ENCODE data around the gene DAPK3. TPM values are rescaled to one million over a fixed set of nuclear protein-coding genes. Genes with fewer than 3 reads are reported as not detected.

The DAPK3 gene
- total RNA-seq, 1 experiment from 2014 or later, result 121 TPM

DNA sequence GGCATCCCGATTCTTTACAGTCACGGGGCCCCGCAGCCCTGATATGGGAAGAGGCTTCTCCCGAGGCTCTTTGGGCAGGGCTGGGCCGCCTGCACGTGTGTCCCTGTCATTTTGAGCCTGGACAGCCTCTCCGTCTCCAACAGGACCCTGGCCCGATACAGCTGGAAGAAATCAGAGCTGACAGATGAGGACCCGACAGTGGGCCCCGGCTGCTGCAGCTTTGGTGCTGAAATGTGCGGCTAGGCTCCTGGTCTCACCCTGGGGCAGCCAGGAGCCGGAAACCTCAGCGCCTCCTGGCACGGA lies 39.9 kb upstream of the DAPK3 start:
- Histone ChIP-seq H3K9me3 (ENCODE audit: control insufficient read depth, low read depth, low read length) (no peaks in the 10 kb centered on the region), H2AK5ac (ENCODE audit: insufficient read length, low read length) (no peak overlapping the region), H2BK120ac (ENCODE audit: low read depth, low read length, poor library complexity, severe bottlenecking) (no peak overlapping the region), H3K27ac (ENCODE audit: insufficient read length, low read depth, low read length) (no peak overlapping the region), H3K23ac (ENCODE audit: insufficient read length, low read depth, low read length) (no peak overlapping the region), H4K20me1 (ENCODE audit: control insufficient read depth, insufficient read depth, insufficient read length) (no peaks in the 10 kb centered on the region), H4K5ac (ENCODE audit: insufficient read length, low read depth, low read length) (no peak overlapping the region), H3K4me2 (ENCODE audit: insufficient read depth, insufficient read length, low read length) (no peak overlapping the region), H3K4ac (ENCODE audit: low read depth, low read length) (no peak overlapping the region), H2BK12ac (ENCODE audit: insufficient read length, low read depth, low read length) (no peak overlapping the region), H3K79me1 (ENCODE audit: insufficient read depth, low read depth, low read length, poor library complexity, severe bottlenecking) (peaks cover 10% of the 10 kb centered on the region), H3K27me3 (ENCODE audit: insufficient read depth, low read length) (no peaks in the 10 kb centered on the region), H2BK20ac (ENCODE audit: low read depth, low read length, poor library complexity, severe bottlenecking) (no peak overlapping the region), H3K9ac (ENCODE audit: extremely low read depth, insufficient read length, low read length) (no peak overlapping the region), H2BK15ac (ENCODE audit: low read depth, low read length) (no peak overlapping the region), H3K18ac (ENCODE audit: insufficient read length, low read depth, low read length) (no peak overlapping the region), H4K91ac (ENCODE audit: insufficient read length, low read depth, low read length) (no peak overlapping the region), H4K8ac (replicated peaks; ENCODE audit: insufficient read length, low read depth, low read length) (no peak overlapping the region), H3K14ac (ENCODE audit: insufficient read depth, low read length) (no peak overlapping the region), H3K79me2 (ENCODE audit: insufficient read depth, low read length) (peaks cover 17% of the 10 kb centered on the region; the same call in 1 of the 2 replicates), H3K23me2 (ENCODE audit: insufficient read length, low read depth, low read length, poor library complexity, severe bottlenecking) (peaks cover 10% of the 10 kb centered on the region), H2AFZ (ENCODE audit: low read length) (no peak overlapping the region), H2BK5ac (ENCODE audit: insufficient read length, low read length) (no peak overlapping the region), H3K4me1 (ENCODE audit: insufficient read depth, low read length) (no peaks in the 10 kb centered on the region), H3K56ac (ENCODE audit: insufficient read length, low read depth, low read length) (no peak overlapping the region), H3T11ph (ENCODE audit: low read length) (no peak overlapping the region)
- Mint-ChIP-seq H3K9me3 (no peaks in the 10 kb centered on the region), H3K4me3 (no peak overlapping the region), H3K36me3 (ENCODE audit: insufficient read depth in 1 of 3, low read depth in 3 of 3) (peaks cover 6 to 22% (median 20%) of the 10 kb centered on the region in 3 experiments; a peak in 6 of 7 replicates), H3K27ac (no peak overlapping the region), H3K4me1 (peaks cover 13 to 20% of the 10 kb centered on the region in 2 experiments), H3K27me3 (ENCODE audit: low read depth) (no peaks in the 10 kb centered on the region)
- no peak for DNase-seq
- no CpG with 5 or more reads among the region's 14 CpGs for WGBS (ENCODE audit: extremely low coverage, insufficient read length, low lambda C conversion rate)
- TF ChIP-seq, protein P1, sequence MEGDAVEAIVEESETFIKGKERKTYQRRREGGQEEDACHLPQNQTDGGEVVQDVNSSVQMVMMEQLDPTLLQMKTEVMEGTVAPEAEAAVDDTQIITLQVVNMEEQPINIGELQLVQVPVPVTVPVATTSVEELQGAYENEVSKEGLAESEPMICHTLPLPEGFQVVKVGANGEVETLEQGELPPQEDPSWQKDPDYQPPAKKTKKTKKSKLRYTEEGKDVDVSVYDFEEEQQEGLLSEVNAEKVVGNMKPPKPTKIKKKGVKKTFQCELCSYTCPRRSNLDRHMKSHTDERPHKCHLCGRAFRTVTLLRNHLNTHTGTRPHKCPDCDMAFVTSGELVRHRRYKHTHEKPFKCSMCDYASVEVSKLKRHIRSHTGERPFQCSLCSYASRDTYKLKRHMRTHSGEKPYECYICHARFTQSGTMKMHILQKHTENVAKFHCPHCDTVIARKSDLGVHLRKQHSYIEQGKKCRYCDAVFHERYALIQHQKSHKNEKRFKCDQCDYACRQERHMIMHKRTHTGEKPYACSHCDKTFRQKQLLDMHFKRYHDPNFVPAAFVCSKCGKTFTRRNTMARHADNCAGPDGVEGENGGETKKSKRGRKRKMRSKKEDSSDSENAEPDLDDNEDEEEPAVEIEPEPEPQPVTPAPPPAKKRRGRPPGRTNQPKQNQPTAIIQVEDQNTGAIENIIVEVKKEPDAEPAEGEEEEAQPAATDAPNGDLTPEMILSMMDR (conservative IDR thresholded peaks at IDR 0.05), result no peak
